ENCODE measurements around the gene NPC2.

The NPC2 gene

DNA sequence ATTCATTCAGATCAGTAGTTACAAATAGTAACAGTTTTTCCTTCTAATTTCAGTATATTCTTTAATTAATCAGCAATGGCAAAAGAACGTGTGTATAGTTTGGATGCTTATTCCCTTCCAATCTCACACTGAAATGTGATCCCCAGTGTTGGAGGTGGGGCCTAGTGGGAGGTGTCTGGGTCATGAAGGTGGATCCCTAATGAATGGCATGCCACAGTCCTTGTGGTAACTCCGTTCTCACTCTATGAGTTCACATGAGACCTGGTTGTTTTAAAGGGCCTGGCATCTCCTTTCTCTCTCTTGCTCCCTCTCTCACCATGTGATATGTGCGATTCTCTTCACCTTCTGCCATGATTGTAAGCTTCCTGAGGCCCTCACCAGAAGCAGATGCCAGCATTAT, 48.2 kb downstream of the NPC2 start:
- POLR2A ChIA-PET: no interaction called here
- 50% methylated on average over 2 of the region's 3 CpGs for WGBS (ENCODE audit: insufficient coverage)
- CTCF ChIA-PET: no interaction called here
- no peak overlapping the region for H3K4me3 ChIP-seq (ENCODE audit: control insufficient read depth in 1 of 7, extremely low read depth in 1 of 7, insufficient read depth in 4 of 7, low read depth in 2 of 7, low read length in 6 of 7)
- H3K36me3 ChIP-seq (ENCODE audit: control insufficient read depth in 4 of 4, insufficient read depth in 4 of 4, low read length in 3 of 4): no peaks in the 10 kb centered on the region
- H3K27ac ChIP-seq (ENCODE audit: insufficient read depth in 1 of 2, low read depth in 1 of 2, low read length in 2 of 2, poor library complexity in 1 of 2, severe bottlenecking in 2 of 2): no peak overlapping the region
- no peak for DNase-seq
- no peaks in the 10 kb centered on the region for H3K9me3 ChIP-seq (ENCODE audit: control extremely low read depth in 1 of 5, control insufficient read depth in 4 of 5, insufficient read depth in 2 of 5, low read depth in 1 of 5, low read length in 4 of 5)
- no peaks in the 10 kb centered on the region for H3K4me1 ChIP-seq (ENCODE audit: control extremely low read depth in 1 of 4, control insufficient read depth in 4 of 4, insufficient read depth in 4 of 4, low read length in 3 of 4)
- H3K27me3 ChIP-seq (replicated peaks in 2 of 5; ENCODE audit: control insufficient read depth in 4 of 5, insufficient read depth in 5 of 5, low read length in 4 of 5): no peaks in the 10 kb centered on the region

DNA sequence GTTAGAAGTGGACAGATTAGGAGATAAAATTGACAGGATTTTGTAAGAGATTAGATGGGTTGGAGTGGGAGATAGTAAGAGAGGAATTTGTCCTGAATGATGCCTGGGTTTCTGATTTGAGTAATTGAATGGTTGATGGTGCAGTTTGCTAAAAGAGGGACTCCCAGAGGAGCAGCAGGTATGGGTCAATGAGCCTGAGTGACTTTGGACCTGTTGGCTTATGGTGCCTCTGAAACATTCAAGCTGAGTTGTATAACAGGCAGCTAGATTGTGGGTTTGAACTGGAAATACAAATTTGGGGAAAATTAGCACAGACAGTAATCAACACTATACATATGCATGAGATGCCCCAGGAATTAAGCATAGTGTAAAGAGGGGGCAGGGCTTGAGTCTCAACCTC, 50.3 kb downstream of the NPC2 start:
- Histone ChIP-seq H3K9me3 (ENCODE audit: control extremely low read depth in 1 of 5, control insufficient read depth in 4 of 5, insufficient read depth in 2 of 5, low read depth in 1 of 5, low read length in 4 of 5) (no peaks in the 10 kb centered on the region), H3K27ac (ENCODE audit: insufficient read depth in 1 of 2, low read depth in 1 of 2, low read length in 2 of 2, poor library complexity in 1 of 2, severe bottlenecking in 2 of 2) (no peak overlapping the region), H3K36me3 (ENCODE audit: control insufficient read depth in 4 of 4, insufficient read depth in 4 of 4, low read length in 3 of 4) (no peaks in the 10 kb centered on the region), H3K27me3 (replicated peaks in 2 of 5; ENCODE audit: control insufficient read depth in 4 of 5, insufficient read depth in 5 of 5, low read length in 4 of 5) (peaks cover 0 to 2% (median 0%) of the 10 kb centered on the region in 5 experiments), H3K4me1 (ENCODE audit: control extremely low read depth in 1 of 4, control insufficient read depth in 4 of 4, insufficient read depth in 4 of 4, low read length in 3 of 4) (peaks cover 0 to 1% (median 0%) of the 10 kb centered on the region in 4 experiments), H3K4me3 (ENCODE audit: control insufficient read depth in 1 of 7, extremely low read depth in 1 of 7, insufficient read depth in 4 of 7, low read depth in 2 of 7, low read length in 6 of 7) (no peak overlapping the region)
- no peak for DNase-seq
- ChIA-PET CTCF (interaction anchor here (1.0 kb wide), 1 partner anchor 17 kb away, joined by 3 read pairs; the partner anchor contains the start of gene SYNDIG1L), POLR2A (no interaction called here)

GRCh38 chr14:74441113-74441512, 52.0 kb downstream of the NPC2 start:
- no peak overlapping the region for H3K27ac ChIP-seq (ENCODE audit: insufficient read depth in 1 of 2, low read depth in 1 of 2, low read length in 2 of 2, poor library complexity in 1 of 2, severe bottlenecking in 2 of 2)
- H3K36me3 ChIP-seq (ENCODE audit: control insufficient read depth in 4 of 4, insufficient read depth in 4 of 4, low read length in 3 of 4): no peaks in the 10 kb centered on the region
- CTCF ChIA-PET: no interaction called here
- no peak overlapping the region for H3K4me3 ChIP-seq (ENCODE audit: control insufficient read depth in 1 of 7, extremely low read depth in 1 of 7, insufficient read depth in 4 of 7, low read depth in 2 of 7, low read length in 6 of 7)
- WGBS (ENCODE audit: insufficient coverage): 100% methylated on average over 1 of the region's 3 CpGs
- POLR2A ChIA-PET: no interaction called here
- no peak for DNase-seq
- peaks cover 0 to 6% (median 1%) of the 10 kb centered on the region in 4 experiments for H3K4me1 ChIP-seq (ENCODE audit: control extremely low read depth in 1 of 4, control insufficient read depth in 4 of 4, insufficient read depth in 4 of 4, low read length in 3 of 4)
- H3K9me3 ChIP-seq (ENCODE audit: control extremely low read depth in 1 of 5, control insufficient read depth in 4 of 5, insufficient read depth in 2 of 5, low read depth in 1 of 5, low read length in 4 of 5): no peaks in the 10 kb centered on the region
- H3K27me3 ChIP-seq (replicated peaks in 2 of 5; ENCODE audit: control insufficient read depth in 4 of 5, insufficient read depth in 5 of 5, low read length in 4 of 5): peaks cover 0 to 2% (median 0%) of the 10 kb centered on the region in 5 experiments

GRCh38 chr14:74438351-74438915, 54.7 kb downstream of the NPC2 start:
- Histone ChIP-seq H3K36me3 (ENCODE audit: control insufficient read depth in 4 of 4, insufficient read depth in 4 of 4, low read length in 3 of 4) (no peaks in the 10 kb centered on the region), H3K4me1 (ENCODE audit: control extremely low read depth in 1 of 4, control insufficient read depth in 4 of 4, insufficient read depth in 4 of 4, low read length in 3 of 4) (peaks cover 0 to 6% (median 1%) of the 10 kb centered on the region in 4 experiments), H3K9me3 (ENCODE audit: control extremely low read depth in 1 of 5, control insufficient read depth in 4 of 5, insufficient read depth in 2 of 5, low read depth in 1 of 5, low read length in 4 of 5) (no peaks in the 10 kb centered on the region), H3K4me3 (ENCODE audit: control insufficient read depth in 1 of 7, extremely low read depth in 1 of 7, insufficient read depth in 4 of 7, low read depth in 2 of 7, low read length in 6 of 7) (no peak overlapping the region), H3K27ac (ENCODE audit: insufficient read depth in 1 of 2, low read depth in 1 of 2, low read length in 2 of 2, poor library complexity in 1 of 2, severe bottlenecking in 2 of 2) (no peak overlapping the region), H3K27me3 (replicated peaks in 2 of 5; ENCODE audit: control insufficient read depth in 4 of 5, insufficient read depth in 5 of 5, low read length in 4 of 5) (peaks cover 0 to 5% (median 0%) of the 10 kb centered on the region in 5 experiments)
- CTCF ChIA-PET: no interaction called here
- no peak for DNase-seq
- POLR2A ChIA-PET: no interaction called here
- 73% methylated on average over 2 of the region's 3 CpGs for WGBS (ENCODE audit: insufficient coverage)

DNA sequence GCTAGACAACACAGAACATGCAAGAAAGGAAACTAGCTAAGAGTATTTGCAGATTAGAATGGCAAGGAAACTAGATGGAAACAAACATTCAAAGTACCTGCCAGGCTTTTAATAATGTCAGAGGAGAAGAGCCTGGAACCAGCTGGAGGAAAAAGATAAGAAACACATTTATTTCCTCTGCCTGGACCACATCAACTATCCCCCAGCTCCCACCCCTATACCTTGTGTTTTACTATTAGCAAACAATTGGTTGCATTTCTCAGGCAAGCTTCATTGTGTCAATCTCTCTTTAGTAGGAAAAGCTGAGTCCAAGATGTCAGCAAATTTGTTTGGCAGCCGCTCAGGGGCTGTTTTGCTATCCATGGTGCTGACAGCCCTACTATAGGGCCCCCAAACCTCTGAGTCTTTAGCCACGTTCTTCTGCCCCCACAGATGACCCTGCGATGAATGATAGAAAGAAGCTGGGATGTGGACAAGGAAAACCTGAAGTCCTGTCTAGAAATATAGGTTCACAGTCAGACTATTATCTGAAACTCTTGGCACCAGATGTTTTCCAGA, 55.5 kb downstream of the NPC2 start:
- 25% methylated on average over 3 of the region's 3 CpGs for WGBS (ENCODE audit: insufficient coverage)
- Histone ChIP-seq H3K4me1 (ENCODE audit: control extremely low read depth in 1 of 4, control insufficient read depth in 4 of 4, insufficient read depth in 4 of 4, low read length in 3 of 4) (peaks cover 0 to 6% (median 1%) of the 10 kb centered on the region in 4 experiments), H3K4me3 (ENCODE audit: control insufficient read depth in 1 of 7, extremely low read depth in 1 of 7, insufficient read depth in 4 of 7, low read depth in 2 of 7, low read length in 6 of 7) (no peak overlapping the region), H3K36me3 (ENCODE audit: control insufficient read depth in 4 of 4, insufficient read depth in 4 of 4, low read length in 3 of 4) (no peaks in the 10 kb centered on the region), H3K27me3 (replicated peaks in 2 of 5; ENCODE audit: control insufficient read depth in 4 of 5, insufficient read depth in 5 of 5, low read length in 4 of 5) (peaks cover 0 to 5% (median 2%) of the 10 kb centered on the region in 5 experiments), H3K9me3 (ENCODE audit: control extremely low read depth in 1 of 5, control insufficient read depth in 4 of 5, insufficient read depth in 2 of 5, low read depth in 1 of 5, low read length in 4 of 5) (no peaks in the 10 kb centered on the region), H3K27ac (ENCODE audit: insufficient read depth in 1 of 2, low read depth in 1 of 2, low read length in 2 of 2, poor library complexity in 1 of 2, severe bottlenecking in 2 of 2) (no peak overlapping the region)
- ChIA-PET CTCF (interaction anchor here (1.0 kb wide), 1 partner anchor 17 kb away, joined by 3 read pairs; no protein-coding TSS in a partner anchor), POLR2A (no interaction called here)
- peak; percentile 34 to 80 (median 65) for DNase-seq

DNA sequence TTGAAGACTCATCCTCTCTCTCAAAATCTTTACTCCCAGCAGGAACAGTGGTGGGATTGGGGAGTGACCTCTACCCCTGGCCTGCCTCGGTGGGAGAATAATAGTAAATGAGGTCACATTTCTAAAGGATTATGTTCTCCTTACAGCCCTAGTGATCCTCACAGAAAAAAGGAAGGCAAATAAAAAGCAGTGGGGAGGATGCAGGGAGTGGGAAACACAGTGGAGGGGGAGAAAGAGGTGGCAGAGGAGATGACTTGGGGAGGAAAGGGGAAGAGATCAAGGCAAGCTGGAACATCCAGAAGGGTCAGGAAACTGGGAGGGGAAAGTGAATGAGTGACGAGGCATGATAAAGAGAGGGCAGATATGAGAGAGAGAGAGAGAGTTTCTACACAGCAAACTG, 58.8 kb downstream of the NPC2 start:
- Histone ChIP-seq H3K4me1 (ENCODE audit: control extremely low read depth in 1 of 4, control insufficient read depth in 4 of 4, insufficient read depth in 4 of 4, low read length in 3 of 4) (peaks cover 0 to 6% (median 1%) of the 10 kb centered on the region in 4 experiments), H3K36me3 (ENCODE audit: control insufficient read depth in 4 of 4, insufficient read depth in 4 of 4, low read length in 3 of 4) (no peaks in the 10 kb centered on the region), H3K27me3 (replicated peaks in 2 of 5; ENCODE audit: control insufficient read depth in 4 of 5, insufficient read depth in 5 of 5, low read length in 4 of 5) (peaks cover 0 to 14% (median 2%) of the 10 kb centered on the region in 5 experiments), H3K9me3 (ENCODE audit: control extremely low read depth in 1 of 5, control insufficient read depth in 4 of 5, insufficient read depth in 2 of 5, low read depth in 1 of 5, low read length in 4 of 5) (no peaks in the 10 kb centered on the region), H3K27ac (ENCODE audit: insufficient read depth in 1 of 2, low read depth in 1 of 2, low read length in 2 of 2, poor library complexity in 1 of 2, severe bottlenecking in 2 of 2) (no peak overlapping the region), H3K4me3 (ENCODE audit: control insufficient read depth in 1 of 7, extremely low read depth in 1 of 7, insufficient read depth in 4 of 7, low read depth in 2 of 7, low read length in 6 of 7) (no peak overlapping the region)
- WGBS (ENCODE audit: insufficient coverage): no CpG with 5 or more reads among the region's 2 CpGs
- POLR2A ChIA-PET: no interaction called here
- CTCF ChIA-PET: no interaction called here
- no peak for DNase-seq

GRCh38 chr14:74429991-74430390, 63.1 kb downstream of the NPC2 start:
- ChIA-PET CTCF (interaction anchor here (0.7 kb wide), 1 partner anchor 236 kb away, joined by 3 read pairs; no protein-coding TSS in a partner anchor), POLR2A (no interaction called here)
- peaks cover 2 to 28% (median 14%) of the 10 kb centered on the region in 5 experiments for H3K27me3 ChIP-seq (replicated peaks in 2 of 5; ENCODE audit: control insufficient read depth in 4 of 5, insufficient read depth in 5 of 5, low read length in 4 of 5)

More at GRCh38 chr14:74429991-74430390, 63.1 kb downstream of the NPC2 start:
- H3K9me3 ChIP-seq (ENCODE audit: control extremely low read depth in 1 of 5, control insufficient read depth in 4 of 5, insufficient read depth in 2 of 5, low read depth in 1 of 5, low read length in 4 of 5): no peaks in the 10 kb centered on the region
- H3K27ac ChIP-seq (ENCODE audit: insufficient read depth in 1 of 2, low read depth in 1 of 2, low read length in 2 of 2, poor library complexity in 1 of 2, severe bottlenecking in 2 of 2): no peak overlapping the region
- 92% methylated on average over 6 of the region's 7 CpGs for WGBS (ENCODE audit: insufficient coverage)
- H3K4me1 ChIP-seq (ENCODE audit: control extremely low read depth in 1 of 4, control insufficient read depth in 4 of 4, insufficient read depth in 4 of 4, low read length in 3 of 4): peaks cover 0 to 6% (median 3%) of the 10 kb centered on the region in 4 experiments
- no peak overlapping the region for H3K4me3 ChIP-seq (ENCODE audit: control insufficient read depth in 1 of 7, extremely low read depth in 1 of 7, insufficient read depth in 4 of 7, low read depth in 2 of 7, low read length in 6 of 7)
- H3K36me3 ChIP-seq (ENCODE audit: control insufficient read depth in 4 of 4, insufficient read depth in 4 of 4, low read length in 3 of 4): no peaks in the 10 kb centered on the region
- DNase-seq: no peak

All from common myeloid progenitor, CD34-positive (primary cell).